ENCODE measurements around the gene COL26A1. TPM values are rescaled to one million over a fixed set of nuclear protein-coding genes. Genes with fewer than 3 reads are reported as not detected.

Gene COL26A1
- total RNA-seq, 8 experiments from 2014 or later = 0.87 to 50.5 (median 11.1) TPM; not detected in 1

GRCh38 chr7:101436857-101437576, 74.3 kb downstream of the COL26A1 start:
- WGBS, 10 experiments = 20 to 82% (median 63%) methylated on average over 1 to 6 of the region's 19 CpGs; no CpG with 5 or more reads in 4 of the 10 experiments
- Histone ChIP-seq H3K4me1 (replicated peaks in 1 of 2) (peaks cover 0 to 5% of the 10 kb centered on the region in 2 donors), H3K4me3 (no peak overlapping the region), H3K27ac (no peak overlapping the region)
- ATAC-seq (replicated peaks in 6 of 8) = peak in 2 of 8 experiments; percentile 56 to 65
- in situ Hi-C loops (cut with MboI; ENCODE audit: low pct_unique_long_range_greater_than_20kb in 2 of 9, low sequenced_read_pairs in 9 of 9, unreplicated experiment in 9 of 9) = no loop called here

DNA sequence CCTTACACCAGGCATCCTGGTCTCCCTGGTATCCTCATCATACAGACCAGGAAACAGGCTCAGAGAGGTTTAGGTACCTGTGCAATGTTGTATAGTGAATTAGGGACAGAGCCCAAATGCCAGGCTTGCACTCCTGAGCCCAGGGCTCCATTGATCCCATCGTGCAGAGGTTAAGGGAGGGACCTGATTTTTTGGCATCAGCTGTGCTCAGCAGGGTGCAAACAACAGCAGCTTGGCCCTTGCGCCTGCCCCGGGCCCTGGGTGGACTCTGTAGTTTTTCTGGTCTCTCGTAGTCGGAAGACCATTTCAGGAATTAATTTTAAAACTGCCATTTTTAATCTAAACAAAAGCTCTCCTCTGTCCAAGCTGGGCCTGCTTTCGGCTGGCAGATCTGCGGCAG, 79.2 kb downstream of the COL26A1 start:
- no peaks in the 10 kb centered on the region for H3K4me1 ChIP-seq (replicated peaks in 1 of 2)
- WGBS, 10 experiments = 0 to 94% (median 61%) methylated on average over 1 to 6 of the region's 7 CpGs
- no peak for ATAC-seq (replicated peaks in 6 of 8)
- in situ Hi-C loops (cut with MboI; ENCODE audit: low pct_unique_long_range_greater_than_20kb in 2 of 9, low sequenced_read_pairs in 9 of 9, unreplicated experiment in 9 of 9) = no loop called here
- H3K27ac ChIP-seq = no peak overlapping the region
- no peak overlapping the region for H3K4me3 ChIP-seq

DNA sequence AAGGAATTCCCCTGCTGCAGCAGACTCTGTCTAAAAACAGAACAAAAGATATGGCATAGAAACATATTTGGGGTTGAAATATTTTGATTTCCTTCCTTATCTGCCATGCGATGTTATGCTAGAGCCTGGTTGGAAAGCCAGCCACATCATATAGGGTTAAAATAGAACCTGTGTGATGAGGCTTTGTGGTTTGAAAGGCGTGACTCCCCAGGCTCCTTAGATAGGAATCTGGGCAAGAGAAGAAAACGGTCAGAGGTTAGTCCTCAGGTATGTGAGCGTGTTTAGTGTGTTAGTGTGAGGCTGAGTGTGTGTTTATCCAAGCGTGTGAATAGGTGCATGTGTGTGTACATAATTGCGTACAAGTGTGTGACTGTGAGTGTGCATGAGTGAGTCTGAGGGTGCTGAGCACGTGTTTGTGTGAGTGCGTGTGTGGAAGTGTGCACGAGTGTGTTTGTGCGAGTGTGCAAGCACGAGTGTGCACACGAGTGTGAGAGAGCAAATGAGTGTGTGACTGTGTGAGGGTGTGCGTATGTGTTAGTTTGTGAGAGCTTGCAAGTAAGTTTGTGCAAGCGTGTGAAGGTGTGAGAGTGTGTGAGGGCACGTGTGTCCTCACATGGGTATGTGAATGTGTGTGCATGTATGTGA, 79.9 kb downstream of the COL26A1 start:
- in situ Hi-C loops (cut with MboI; ENCODE audit: low pct_unique_long_range_greater_than_20kb in 2 of 9, low sequenced_read_pairs in 9 of 9, unreplicated experiment in 9 of 9) = no loop called here
- Histone ChIP-seq H3K4me3 (no peak overlapping the region), H3K27ac (no peak overlapping the region), H3K4me1 (replicated peaks in 1 of 2) (no peaks in the 10 kb centered on the region)
- WGBS, 10 experiments = 16 to 95% (median 80%) methylated on average over 1 to 12 of the region's 15 CpGs; no CpG with 5 or more reads in 1 of the 10 experiments
- ATAC-seq (replicated peaks in 6 of 8) = no peak

DNA sequence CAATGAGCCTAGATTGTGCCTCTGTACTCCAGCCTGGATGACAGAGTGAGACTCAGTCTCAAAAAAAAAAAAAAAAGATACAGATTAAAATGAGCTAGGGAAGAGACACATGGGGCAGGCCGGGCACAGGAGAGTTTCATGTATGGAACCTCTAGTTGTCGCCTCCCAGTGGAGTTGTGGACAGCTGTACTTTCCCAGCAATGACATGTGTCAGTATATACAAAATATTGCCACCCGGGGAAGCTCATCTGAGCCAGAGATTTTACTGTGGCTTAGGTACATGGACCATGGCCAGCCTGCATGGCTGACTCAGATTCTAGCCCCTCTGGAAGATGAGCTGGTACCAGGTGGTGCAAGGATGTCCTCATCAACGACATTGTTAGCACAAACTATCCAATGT, 87.4 kb downstream of the COL26A1 start:
- WGBS, 10 experiments = 43 to 100% (median 73%) methylated on average over 1 to 4 of the region's 4 CpGs; no CpG with 5 or more reads in 4 of the 10 experiments
- ATAC-seq (replicated peaks in 6 of 8) = no peak
- H3K4me1 ChIP-seq (replicated peaks in 1 of 2) = no peaks in the 10 kb centered on the region
- no peak overlapping the region for H3K4me3 ChIP-seq
- H3K27ac ChIP-seq = no peak overlapping the region
- in situ Hi-C loops (cut with MboI; ENCODE audit: low pct_unique_long_range_greater_than_20kb in 2 of 9, low sequenced_read_pairs in 9 of 9, unreplicated experiment in 9 of 9) = no loop called here

DNA sequence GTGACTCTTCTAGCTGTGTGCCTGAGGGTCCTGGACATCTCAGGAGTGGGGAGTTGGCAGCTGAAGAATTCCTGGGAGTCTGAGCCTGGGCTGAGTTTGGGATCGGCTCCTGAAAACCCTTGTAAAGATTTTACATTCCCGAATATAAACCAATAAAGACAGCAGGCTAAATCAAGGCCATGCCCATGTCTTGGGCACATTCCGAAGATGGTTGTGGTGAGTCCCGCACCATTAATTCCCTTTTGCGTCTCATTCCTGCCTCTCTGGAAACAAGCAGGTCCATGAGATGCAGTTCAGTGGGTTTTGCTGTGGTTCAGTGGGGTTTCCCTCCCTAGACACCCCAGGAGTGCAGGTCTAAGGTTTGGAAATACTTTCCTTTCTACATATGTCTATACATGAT, 90.9 kb downstream of the COL26A1 start:
- 0 to 100% (median 83%) methylated on average over 1 to 5 of the region's 5 CpGs; no CpG with 5 or more reads in 2 of the 10 experiments for WGBS, 10 experiments
- H3K4me3 ChIP-seq = no peak overlapping the region
- no peak overlapping the region for H3K27ac ChIP-seq
- ATAC-seq (replicated peaks in 6 of 8) = no peak
- H3K4me1 ChIP-seq (replicated peaks in 1 of 2) = no peaks in the 10 kb centered on the region
- in situ Hi-C loops (cut with MboI; ENCODE audit: low pct_unique_long_range_greater_than_20kb in 2 of 9, low sequenced_read_pairs in 9 of 9, unreplicated experiment in 9 of 9) = no loop called here

DNA sequence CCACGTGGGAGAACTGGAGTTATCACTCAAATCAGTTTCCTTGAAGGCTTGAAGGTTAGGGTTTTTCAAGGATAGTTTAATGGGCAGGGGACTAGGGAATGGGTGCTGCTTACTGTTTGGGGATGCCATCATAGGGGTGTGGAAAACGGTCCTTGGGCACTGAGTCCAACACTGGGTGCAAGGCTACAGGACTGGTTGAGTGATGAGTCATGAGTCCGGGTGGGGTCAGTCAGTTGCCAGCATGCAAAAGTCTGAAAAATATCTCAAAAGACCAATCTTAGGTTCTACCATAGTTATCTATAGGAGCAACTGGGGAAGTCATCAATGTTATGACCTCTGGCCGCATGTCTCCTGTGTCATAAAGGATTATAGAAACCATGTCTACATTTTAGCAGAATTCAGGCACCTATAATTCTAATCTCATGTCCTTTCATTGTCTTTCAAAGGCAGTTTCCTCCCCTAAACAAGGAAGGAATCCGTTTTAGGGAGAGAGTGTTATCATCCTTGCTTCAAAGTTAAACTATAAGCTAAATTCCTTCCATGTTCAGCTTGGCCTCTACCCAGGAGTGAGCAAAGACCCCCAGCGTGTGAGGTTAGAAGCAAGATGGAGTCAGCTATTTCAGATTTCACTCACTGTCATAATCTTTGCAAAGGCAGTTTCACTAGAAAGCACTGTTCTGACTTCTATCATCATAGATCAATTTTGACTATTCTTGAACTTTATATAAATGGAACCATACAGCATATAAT, 94.5 kb downstream of the COL26A1 start:
- peak in 2 of 8 experiments; percentile 42 to 54 for ATAC-seq (replicated peaks in 6 of 8)
- H3K27ac ChIP-seq = no peak overlapping the region
- in situ Hi-C loops (cut with MboI; ENCODE audit: low pct_unique_long_range_greater_than_20kb in 2 of 9, low sequenced_read_pairs in 9 of 9, unreplicated experiment in 9 of 9) = no loop called here
- 0 to 100% (median 75%) methylated on average over 1 to 5 of the region's 6 CpGs; no CpG with 5 or more reads in 1 of the 10 experiments for WGBS, 10 experiments
- no peaks in the 10 kb centered on the region for H3K4me1 ChIP-seq (replicated peaks in 1 of 2)
- H3K4me3 ChIP-seq = no peak overlapping the region

DNA sequence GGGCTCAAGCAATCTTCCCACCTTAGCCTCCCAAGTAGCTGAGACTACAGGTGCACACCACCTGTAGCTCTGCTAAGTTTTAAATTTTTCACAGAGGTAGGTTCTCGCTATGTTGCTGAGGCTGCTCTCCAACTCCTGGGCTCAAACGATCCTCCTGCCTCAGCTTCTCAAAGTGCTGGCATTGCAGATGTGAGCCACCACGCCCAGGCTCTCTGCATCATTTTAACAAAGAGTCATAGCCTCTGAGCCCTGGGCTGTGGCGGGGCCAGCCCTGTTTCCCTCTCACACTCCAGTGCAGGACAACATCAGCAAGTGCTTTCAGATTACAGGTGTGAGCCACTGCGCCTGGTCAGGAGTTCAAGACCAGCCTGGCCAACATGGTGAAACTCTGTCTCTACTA, 102.5 kb downstream of the COL26A1 start:
- 24 to 100% (median 89%) methylated on average over 1 to 3 of the region's 5 CpGs; no CpG with 5 or more reads in 2 of the 10 experiments for WGBS, 10 experiments
- peak in 1 of 8 experiments; percentile 20 for ATAC-seq (replicated peaks in 6 of 8)
- in situ Hi-C loops (cut with MboI; ENCODE audit: low pct_unique_long_range_greater_than_20kb in 2 of 9, low sequenced_read_pairs in 9 of 9, unreplicated experiment in 9 of 9) = no loop called here
- no peak overlapping the region for H3K27ac ChIP-seq
- no peak overlapping the region for H3K4me3 ChIP-seq
- no peaks in the 10 kb centered on the region for H3K4me1 ChIP-seq (replicated peaks in 1 of 2)

GRCh38 chr7:101465576-101466196, 103.0 kb downstream of the COL26A1 start:
- no peak for ATAC-seq (replicated peaks in 6 of 8)
- H3K27ac ChIP-seq = no peak overlapping the region
- peaks cover 2 to 4% of the 10 kb centered on the region in 2 donors for H3K4me1 ChIP-seq (replicated peaks in 1 of 2)
- H3K4me3 ChIP-seq = no peak overlapping the region
- in situ Hi-C loops (cut with MboI; ENCODE audit: low pct_unique_long_range_greater_than_20kb in 2 of 9, low sequenced_read_pairs in 9 of 9, unreplicated experiment in 9 of 9) = no loop called here
- WGBS, 10 experiments = 42 to 100% (median 53%) methylated on average over 1 to 7 of the region's 9 CpGs

- ATAC-seq (replicated peaks in 6 of 8) = no peak
- in situ Hi-C loops (cut with MboI; ENCODE audit: low pct_unique_long_range_greater_than_20kb in 2 of 9, low sequenced_read_pairs in 9 of 9, unreplicated experiment in 9 of 9) = no loop called here
- H3K4me3 ChIP-seq = no peak overlapping the region
- H3K4me1 ChIP-seq (replicated peaks in 1 of 2) = peaks cover 8 to 10% of the 10 kb centered on the region in 2 donors
- 20 to 94% (median 83%) methylated on average over 1 to 3 of the region's 6 CpGs; no CpG with 5 or more reads in 5 of the 10 experiments for whole genome bisulfite sequencing, 10 experiments
- no peak overlapping the region for H3K27ac ChIP-seq
These were observed 104.2 kb downstream of the COL26A1 start for GRCh38 chr7:101466871-101467270.

DNA sequence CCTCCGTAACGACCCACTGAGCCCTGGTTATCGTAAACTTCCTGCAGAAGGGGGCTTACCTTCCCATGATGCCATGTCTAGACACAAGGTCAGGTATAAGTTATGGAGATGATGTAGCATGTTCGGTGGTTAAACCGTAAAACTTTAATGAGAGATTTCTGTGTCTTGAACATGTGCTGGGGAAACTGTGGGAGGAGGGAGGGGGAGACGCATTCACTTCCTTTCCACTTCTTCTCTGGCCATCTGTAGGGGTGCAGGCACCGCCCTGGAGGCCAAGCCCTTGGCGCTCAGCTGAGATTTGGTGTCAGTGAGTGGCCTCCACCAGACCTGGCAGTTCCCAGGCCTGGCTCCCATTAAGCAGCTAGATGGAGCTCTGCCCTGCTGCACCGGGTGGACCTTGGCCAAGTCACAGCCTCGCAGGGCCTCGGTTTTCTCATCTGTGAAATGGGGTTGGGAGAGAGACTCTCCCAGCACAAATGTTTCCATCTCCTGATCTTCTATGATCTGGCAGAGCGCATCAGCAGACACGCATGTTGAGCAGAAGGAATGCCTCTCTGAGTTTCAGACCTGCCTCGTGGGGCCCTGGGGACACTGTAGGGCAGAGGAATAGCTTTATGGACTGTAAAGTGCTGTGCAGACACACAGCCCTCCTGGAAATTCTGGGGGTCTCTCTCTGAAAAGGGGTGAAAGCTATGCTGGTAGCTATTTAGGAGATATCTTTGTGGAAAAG, 106.0 kb downstream of the COL26A1 start:
- in situ Hi-C loops (cut with MboI; ENCODE audit: low pct_unique_long_range_greater_than_20kb in 2 of 9, low sequenced_read_pairs in 9 of 9, unreplicated experiment in 9 of 9) = no loop called here
- Histone ChIP-seq H3K27ac (no peak overlapping the region), H3K4me3 (no peak overlapping the region), H3K4me1 (replicated peaks in 1 of 2) (peaks cover 8 to 10% of the 10 kb centered on the region in 2 donors)
- WGBS, 10 experiments = 0 to 100% (median 88%) methylated on average over 1 to 12 of the region's 14 CpGs; no CpG with 5 or more reads in 2 of the 10 experiments
- ATAC-seq (replicated peaks in 6 of 8) = peak in 1 of 8 experiments; percentile 45

DNA sequence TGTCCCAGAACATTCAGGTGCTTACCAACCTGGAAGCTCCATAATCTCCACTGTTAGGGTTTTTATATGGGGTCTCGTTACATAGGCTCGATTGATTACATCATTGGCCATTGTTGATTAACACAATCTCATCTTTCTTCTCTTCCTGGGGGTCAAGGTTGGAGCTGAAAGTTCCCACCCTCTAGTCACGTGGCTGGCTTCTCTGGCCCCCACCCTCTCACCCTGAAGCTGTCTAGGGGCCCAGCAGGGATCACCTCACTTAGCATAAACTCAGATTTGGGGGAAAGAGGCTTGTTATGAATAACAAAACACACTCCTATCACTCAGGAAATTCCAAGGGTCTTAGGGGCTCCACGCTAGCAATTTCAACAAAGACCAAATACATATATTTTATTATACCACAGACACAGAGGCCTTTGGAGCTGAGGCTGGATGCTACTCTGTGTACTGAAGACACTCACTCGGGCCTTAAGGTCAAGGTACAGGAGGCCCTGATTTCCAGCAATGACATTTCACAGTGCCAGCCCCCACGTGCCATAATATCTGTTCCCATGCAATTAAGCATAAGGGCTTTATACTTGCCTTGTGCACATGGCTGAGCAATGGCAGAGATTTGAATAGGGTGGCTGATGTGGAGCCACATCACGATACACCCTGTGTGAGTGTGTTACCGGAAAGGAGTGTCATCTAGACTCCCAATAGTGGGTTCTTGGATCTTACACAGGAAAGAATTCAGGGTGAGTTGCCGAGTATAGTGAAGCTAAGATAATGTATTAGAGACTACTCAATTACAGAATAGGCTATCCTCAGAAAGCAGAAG, 108.2 kb downstream of the COL26A1 start:
- WGBS, 10 experiments = 6 to 87% (median 69%) methylated on average over 1 to 9 of the region's 9 CpGs
- ATAC-seq (replicated peaks in 6 of 8) = peak in 5 of 8 experiments; percentile 21 to 54 (median 45)
- no peak overlapping the region for H3K4me3 ChIP-seq
- H3K27ac ChIP-seq = no peak overlapping the region
- H3K4me1 ChIP-seq (replicated peaks in 1 of 2) = peaks cover 8 to 10% of the 10 kb centered on the region in 2 donors
- in situ Hi-C loops (cut with MboI; ENCODE audit: low pct_unique_long_range_greater_than_20kb in 2 of 9, low sequenced_read_pairs in 9 of 9, unreplicated experiment in 9 of 9) = no loop called here
